ENCODE data around the gene PPP2R2B. TPM values are rescaled to one million over a fixed set of nuclear protein-coding genes. Genes with fewer than 3 reads are reported as not detected.

PPP2R2B gene
- total RNA-seq, 1 experiment from 2014 or later, result not detected

DNA sequence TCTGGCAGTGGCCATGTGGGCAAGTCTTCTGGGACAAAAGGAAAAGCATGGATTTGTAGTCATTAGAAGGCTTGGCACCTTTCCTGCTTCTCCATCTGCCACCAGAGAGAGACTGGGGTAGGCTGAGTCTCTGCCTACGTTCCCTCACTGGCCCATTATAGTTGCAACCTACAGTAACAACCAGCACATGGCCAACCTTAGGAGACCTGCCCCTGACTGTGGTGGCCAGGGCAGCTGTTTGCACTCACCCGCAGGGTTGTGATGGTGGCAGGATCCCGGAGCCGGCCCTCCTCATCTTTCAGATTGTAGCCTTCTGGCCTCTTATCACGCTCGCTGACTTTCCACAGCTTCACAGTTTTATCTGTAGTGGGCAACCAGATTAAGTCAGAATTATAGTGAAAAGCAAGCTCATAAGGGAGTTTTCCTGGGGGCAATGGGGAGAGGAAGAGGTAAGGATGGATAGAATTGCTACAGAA lies 187.6 kb downstream of the PPP2R2B start:
- no peaks in the 10 kb centered on the region for H4K20me1 ChIP-seq (ENCODE audit: low read length)
- H3K79me2 ChIP-seq (ENCODE audit: low read length), result no peaks in the 10 kb centered on the region
- ATAC-seq, result no peak
- H3K36me3 ChIP-seq (ENCODE audit: low read depth, low read length), result no peaks in the 10 kb centered on the region
- no peak overlapping the region for H2AFZ ChIP-seq (ENCODE audit: low read length)
- ChIA-PET POLR2A (ENCODE audit: unreplicated experiment) (interaction anchor here (0.5 kb wide), 1 partner anchor 41 kb away, joined by 3 read pairs; no protein-coding TSS in a partner anchor), CTCF (no interaction called here)
- no peak overlapping the region for H3K4me2 ChIP-seq (ENCODE audit: low read length)
- H3K4me1 ChIP-seq (ENCODE audit: insufficient read depth, low read length), result no peaks in the 10 kb centered on the region
- H3K9me2 ChIP-seq (replicated peaks; ENCODE audit: low read length), result no peaks in the 10 kb centered on the region
- no peak for DNase-seq
- H3F3A ChIP-seq (ENCODE audit: low read length, unreplicated experiment), result no peaks in the 10 kb centered on the region
- H3K9ac ChIP-seq (ENCODE audit: low read length), result no peak overlapping the region
- no TSS peak for BruUV-seq (replicated peaks)
- TF ChIP-seq, protein P1, sequence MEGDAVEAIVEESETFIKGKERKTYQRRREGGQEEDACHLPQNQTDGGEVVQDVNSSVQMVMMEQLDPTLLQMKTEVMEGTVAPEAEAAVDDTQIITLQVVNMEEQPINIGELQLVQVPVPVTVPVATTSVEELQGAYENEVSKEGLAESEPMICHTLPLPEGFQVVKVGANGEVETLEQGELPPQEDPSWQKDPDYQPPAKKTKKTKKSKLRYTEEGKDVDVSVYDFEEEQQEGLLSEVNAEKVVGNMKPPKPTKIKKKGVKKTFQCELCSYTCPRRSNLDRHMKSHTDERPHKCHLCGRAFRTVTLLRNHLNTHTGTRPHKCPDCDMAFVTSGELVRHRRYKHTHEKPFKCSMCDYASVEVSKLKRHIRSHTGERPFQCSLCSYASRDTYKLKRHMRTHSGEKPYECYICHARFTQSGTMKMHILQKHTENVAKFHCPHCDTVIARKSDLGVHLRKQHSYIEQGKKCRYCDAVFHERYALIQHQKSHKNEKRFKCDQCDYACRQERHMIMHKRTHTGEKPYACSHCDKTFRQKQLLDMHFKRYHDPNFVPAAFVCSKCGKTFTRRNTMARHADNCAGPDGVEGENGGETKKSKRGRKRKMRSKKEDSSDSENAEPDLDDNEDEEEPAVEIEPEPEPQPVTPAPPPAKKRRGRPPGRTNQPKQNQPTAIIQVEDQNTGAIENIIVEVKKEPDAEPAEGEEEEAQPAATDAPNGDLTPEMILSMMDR (conservative IDR thresholded peaks at IDR 0.05; ENCODE audit: low read depth, low read length), result no peak
- no peak overlapping the region for H3K4me3 ChIP-seq (ENCODE audit: low read length)
- H3K27me3 ChIP-seq (ENCODE audit: low read length), result peaks cover 92% of the 10 kb centered on the region
- no peak overlapping the region for H3K27ac ChIP-seq (ENCODE audit: low read length)
- no peaks in the 10 kb centered on the region for H3K9me3 ChIP-seq (ENCODE audit: low read length)
- intact Hi-C loops (cut with micrococcal nuclease), result no loop called here

DNA sequence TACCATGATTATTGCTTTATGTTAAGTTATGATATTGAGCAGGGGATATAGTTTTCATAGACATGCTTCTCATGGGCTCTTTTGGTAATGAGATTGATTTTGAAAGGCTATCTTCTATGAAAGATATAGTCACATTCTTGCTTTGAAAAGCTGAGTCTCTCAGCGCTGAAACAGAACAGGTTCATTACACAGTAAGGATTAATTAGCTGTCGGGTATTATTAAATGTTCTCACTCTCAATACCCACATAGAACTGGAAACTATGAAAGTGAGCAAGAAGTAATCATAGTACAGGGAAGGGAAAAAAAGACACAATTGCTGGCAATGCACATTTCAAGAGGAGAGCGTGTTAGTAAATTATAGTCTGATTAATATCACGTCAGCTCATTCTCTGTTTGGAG lies 190.9 kb downstream of the PPP2R2B start:
- BruUV-seq (replicated peaks), result no TSS peak
- POLR2A ChIA-PET (ENCODE audit: unreplicated experiment), result no interaction called here
- H2AFZ ChIP-seq (ENCODE audit: low read length), result no peak overlapping the region

DNA sequence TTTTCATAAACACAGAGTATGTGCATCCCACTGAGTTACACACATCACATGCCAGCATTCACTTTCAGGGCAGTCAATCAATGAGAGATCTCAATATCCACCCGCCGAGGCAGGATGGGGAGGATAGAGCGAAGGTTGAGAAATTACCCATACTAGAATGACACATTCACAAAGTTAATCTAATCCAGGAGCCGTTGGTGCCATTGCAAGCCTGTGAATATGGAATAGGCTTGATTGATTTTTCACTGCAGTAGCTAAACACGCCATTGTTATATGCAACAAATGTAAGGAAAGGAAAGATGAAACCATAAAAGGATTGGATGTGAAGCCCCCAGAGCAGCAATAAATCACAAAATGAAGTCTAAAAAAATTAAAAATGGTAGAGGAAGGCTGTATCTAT lies 194.7 kb downstream of the PPP2R2B start:
- no peaks in the 10 kb centered on the region for H3K9me2 ChIP-seq (replicated peaks; ENCODE audit: low read length)

More for the DNA sequence above, 190.9 kb downstream of the PPP2R2B start:
- Histone ChIP-seq H3K4me2 (ENCODE audit: low read length) (no peak overlapping the region), H4K20me1 (ENCODE audit: low read length) (no peaks in the 10 kb centered on the region), H3K9ac (ENCODE audit: low read length) (no peak overlapping the region), H3K9me3 (ENCODE audit: low read length) (no peaks in the 10 kb centered on the region), H3K9me2 (replicated peaks; ENCODE audit: low read length) (no peaks in the 10 kb centered on the region), H3K4me1 (ENCODE audit: insufficient read depth, low read length) (no peaks in the 10 kb centered on the region), H3F3A (ENCODE audit: low read length, unreplicated experiment) (no peaks in the 10 kb centered on the region), H3K27ac (ENCODE audit: low read length) (no peak overlapping the region), H3K4me3 (ENCODE audit: low read length) (no peak overlapping the region), H3K27me3 (ENCODE audit: low read length) (peaks cover 97% of the 10 kb centered on the region), H3K79me2 (ENCODE audit: low read length) (no peaks in the 10 kb centered on the region), H3K36me3 (ENCODE audit: low read depth, low read length) (no peaks in the 10 kb centered on the region)
- no peak for ATAC-seq
- CTCF ChIA-PET, result no interaction called here
- intact Hi-C loops (cut with micrococcal nuclease), result no loop called here
- DNase-seq, result no peak
- TF ChIP-seq EZH2phosphoT487 (IDR thresholded peaks at IDR 0.05; ENCODE audit: borderline replicate concordance, low read length), result no peak
- TF ChIP-seq, protein P1 (conservative IDR thresholded peaks at IDR 0.05; ENCODE audit: low read depth, low read length), result no peak
- TF ChIP-seq EZH2 (IDR thresholded peaks at IDR 0.05; ENCODE audit: low read length, unreplicated experiment), result no peak

More for the DNA sequence above, 194.7 kb downstream of the PPP2R2B start:
- TF ChIP-seq EZH2phosphoT487 (IDR thresholded peaks at IDR 0.05; ENCODE audit: borderline replicate concordance, low read length) (no peak), EZH2 (IDR thresholded peaks at IDR 0.05; ENCODE audit: low read length, unreplicated experiment) (no peak)
- TF ChIP-seq, protein P1 (conservative IDR thresholded peaks at IDR 0.05; ENCODE audit: low read depth, low read length), result no peak
- no peak for DNase-seq
- CTCF ChIA-PET, result no interaction called here
- Histone ChIP-seq H3K9ac (ENCODE audit: low read length) (no peak overlapping the region), H3F3A (ENCODE audit: low read length, unreplicated experiment) (no peaks in the 10 kb centered on the region), H3K36me3 (ENCODE audit: low read depth, low read length) (no peaks in the 10 kb centered on the region), H3K27me3 (ENCODE audit: low read length) (peaks cover 81% of the 10 kb centered on the region), H3K4me1 (ENCODE audit: insufficient read depth, low read length) (no peaks in the 10 kb centered on the region), H4K20me1 (ENCODE audit: low read length) (no peaks in the 10 kb centered on the region), H3K4me3 (ENCODE audit: low read length) (no peak overlapping the region), H3K4me2 (ENCODE audit: low read length) (no peak overlapping the region), H3K27ac (ENCODE audit: low read length) (no peak overlapping the region), H3K79me2 (ENCODE audit: low read length) (no peaks in the 10 kb centered on the region), H2AFZ (ENCODE audit: low read length) (no peak overlapping the region), H3K9me3 (ENCODE audit: low read length) (no peaks in the 10 kb centered on the region)
- POLR2A ChIA-PET (ENCODE audit: unreplicated experiment), result no interaction called here
- no TSS peak for BruUV-seq (replicated peaks)
- no peak for ATAC-seq
- intact Hi-C loops (cut with micrococcal nuclease), result no loop called here

All from PC-3 (cell line).